Dermis blood vessel endothelial cell (primary cell): Measurements from ENCODE around the gene B2M. TPM values are rescaled to one million over a fixed set of nuclear protein-coding genes. Genes with fewer than 3 reads are reported as not detected.
"Not testable (repeated sequence)": the region's sequence is repeated elsewhere in the genome, so short reads cannot be mapped to it uniquely, and the experiment has no call there.

Source experiments
- DNase-seq: peaks from one replicate; pipeline ENCODE4 v3.0.0; 2010
- total RNA-seq: library from RNA; depleted of rRNA; stranded (reverse); fragments of >200 nt; gene quantifications from 2 replicates; pipeline ENCODE4 v1.2.3, GENCODE V29; 2014

The B2M gene
- total RNA-seq, 1 donor from 2014 or later: 4,706 TPM

GRCh38 chr15:44726568-44727484 is 15.5 kb downstream of the B2M start:
- DNase-seq: peak; percentile 93

GRCh38 chr15:44727485-44728231 is 16.3 kb downstream of the B2M start:
- no peak for DNase-seq

GRCh38 chr15:44728232-44728575 is 16.9 kb downstream of the B2M start:
- not testable (repeated sequence) for DNase-seq

- DNase-seq: peak; percentile 98
Measured at GRCh38 chr15:44728576-44729407, 17.5 kb downstream of the B2M start.

- no peak for DNase-seq
Measured at GRCh38 chr15:44729408-44730127, 18.3 kb downstream of the B2M start.

- no peak for DNase-seq
Measured at GRCh38 chr15:44734839-44735481, 23.6 kb downstream of the B2M start.

- DNase-seq: no peak
Measured at GRCh38 chr15:44735482-44736180, 24.3 kb downstream of the B2M start.

GRCh38 chr15:44736181-44736765 is 25.0 kb downstream of the B2M start, which contains the start of gene TRIM69:
TSS of gene TRIM69 (plus strand) at chr15:44736528. CDS start at chr15:44736705, 177 bp downstream.
- no peak for DNase-seq

- peak; percentile 72 for DNase-seq
Measured at GRCh38 chr15:44738340-44738984, 27.1 kb downstream of the B2M start.

- DNase-seq: not testable (repeated sequence)
Measured at GRCh38 chr15:44739222-44739847, 28.0 kb downstream of the B2M start.

GRCh38 chr15:44743454-44743853 is 32.1 kb downstream of the B2M start:
- DNase-seq: not testable (repeated sequence)

GRCh38 chr15:44753345-44753744 is 42.0 kb downstream of the B2M start:
- DNase-seq: no peak

- no peak for DNase-seq
Measured at GRCh38 chr15:44763187-44763586, 51.9 kb downstream of the B2M start.

- DNase-seq: no peak
Measured at GRCh38 chr15:44763848-44764247, 52.5 kb downstream of the B2M start.

- DNase-seq: no peak
Measured at GRCh38 chr15:44765036-44765435, 53.7 kb downstream of the B2M start.
